ENCODE measurements around the gene PSMA6. TPM values are rescaled to one million over a fixed set of nuclear protein-coding genes. Genes with fewer than 3 reads are reported as not detected.
"Not testable (repeated sequence)": the region's sequence is repeated elsewhere in the genome, so short reads cannot be mapped to it uniquely, and the experiment has no call there.

The PSMA6 gene
- polyA plus RNA-seq, 2 donors = 92.3 to 156 TPM

- not testable (repeated sequence) for H3K27ac ChIP-seq (ENCODE audit: low read depth in 2 of 2, low read length in 1 of 2); H3K36me3 ChIP-seq (ENCODE audit: control insufficient read depth in 2 of 2, insufficient read depth in 2 of 2, low read length in 1 of 2); H3K27me3 ChIP-seq (ENCODE audit: control insufficient read depth in 1 of 2, insufficient read depth in 2 of 2, low read length in 2 of 2); H3K4me1 ChIP-seq (ENCODE audit: control insufficient read depth in 2 of 2, insufficient read depth in 2 of 2, low read length in 1 of 2); H3K9me3 ChIP-seq (ENCODE audit: control insufficient read depth in 2 of 2, insufficient read depth in 1 of 2, low read depth in 1 of 2, low read length in 1 of 2); H3K4me3 ChIP-seq (ENCODE audit: low read depth in 1 of 2, low read length in 2 of 2)
- 94 to 99% methylated on average over 3 of the region's 3 CpGs for WGBS, 2 donors
Measured at GRCh38 chr14:35253056-35253455, 39.1 kb upstream of the PSMA6 start.

DNA sequence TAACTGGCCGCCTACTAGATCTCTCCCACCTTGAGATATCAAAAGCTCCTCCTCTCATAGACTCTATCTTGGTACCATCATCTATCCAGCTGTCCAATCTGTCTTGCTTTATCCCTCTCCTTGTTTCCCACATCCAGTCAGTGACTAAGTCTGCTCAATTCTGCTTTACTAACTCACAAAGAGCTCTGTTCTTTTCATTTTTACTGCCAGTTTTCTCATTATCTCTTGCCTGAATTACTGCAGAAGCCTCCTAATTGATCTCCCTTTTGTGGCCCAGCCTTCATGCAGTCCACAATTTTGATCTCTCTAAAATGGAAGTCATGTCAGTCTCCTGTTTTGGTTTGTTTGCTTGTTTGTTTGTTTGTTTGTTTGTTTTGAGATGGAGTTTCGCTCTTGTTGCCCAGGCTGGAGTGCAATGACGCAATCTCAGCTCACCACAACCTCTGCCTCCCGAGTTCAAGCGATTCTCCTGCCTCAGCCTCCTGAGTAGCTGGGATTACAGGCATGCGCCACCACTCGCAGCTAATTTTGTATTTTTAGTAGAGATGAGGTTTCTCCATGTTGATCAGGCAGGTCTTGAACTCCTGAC, 38.1 kb upstream of the PSMA6 start:
- not testable (repeated sequence) for H3K27me3 ChIP-seq (ENCODE audit: control insufficient read depth in 1 of 2, insufficient read depth in 2 of 2, low read length in 2 of 2)

GRCh38 chr14:35254736-35255135, 37.4 kb upstream of the PSMA6 start:
- Histone ChIP-seq H3K27ac (ENCODE audit: low read depth in 2 of 2, low read length in 1 of 2) (peak overlapping the region in 1 of 2 donors; percentile 40), H3K9me3 (ENCODE audit: control insufficient read depth in 2 of 2, insufficient read depth in 1 of 2, low read depth in 1 of 2, low read length in 1 of 2) (no peaks in the 10 kb centered on the region), H3K4me3 (ENCODE audit: low read depth in 1 of 2, low read length in 2 of 2) (no peak overlapping the region), H3K36me3 (ENCODE audit: control insufficient read depth in 2 of 2, insufficient read depth in 2 of 2, low read length in 1 of 2) (no peaks in the 10 kb centered on the region), H3K4me1 (ENCODE audit: control insufficient read depth in 2 of 2, insufficient read depth in 2 of 2, low read length in 1 of 2) (no peaks in the 10 kb centered on the region), H3K27me3 (ENCODE audit: control insufficient read depth in 1 of 2, insufficient read depth in 2 of 2, low read length in 2 of 2) (no peaks in the 10 kb centered on the region)
- 54 to 57% methylated on average over 2 of the region's 2 CpGs for WGBS, 2 donors

More for the DNA sequence above, 38.1 kb upstream of the PSMA6 start:
- not testable (repeated sequence) for H3K9me3 ChIP-seq (ENCODE audit: control insufficient read depth in 2 of 2, insufficient read depth in 1 of 2, low read depth in 1 of 2, low read length in 1 of 2); H3K4me1 ChIP-seq (ENCODE audit: control insufficient read depth in 2 of 2, insufficient read depth in 2 of 2, low read length in 1 of 2); H3K36me3 ChIP-seq (ENCODE audit: control insufficient read depth in 2 of 2, insufficient read depth in 2 of 2, low read length in 1 of 2); H3K4me3 ChIP-seq (ENCODE audit: low read depth in 1 of 2, low read length in 2 of 2)
- peak overlapping the region in 1 of 2 donors; percentile 40 for H3K27ac ChIP-seq (ENCODE audit: low read depth in 2 of 2, low read length in 1 of 2)
- WGBS, 2 donors = 94 to 95% methylated on average over 7 of the region's 7 CpGs

GRCh38 chr14:35255711-35256110, 36.5 kb upstream of the PSMA6 start:
- H3K4me1 ChIP-seq (ENCODE audit: control insufficient read depth in 2 of 2, insufficient read depth in 2 of 2, low read length in 1 of 2) = no peaks in the 10 kb centered on the region
- 96 to 97% methylated on average over 5 of the region's 5 CpGs for WGBS, 2 donors

DNA sequence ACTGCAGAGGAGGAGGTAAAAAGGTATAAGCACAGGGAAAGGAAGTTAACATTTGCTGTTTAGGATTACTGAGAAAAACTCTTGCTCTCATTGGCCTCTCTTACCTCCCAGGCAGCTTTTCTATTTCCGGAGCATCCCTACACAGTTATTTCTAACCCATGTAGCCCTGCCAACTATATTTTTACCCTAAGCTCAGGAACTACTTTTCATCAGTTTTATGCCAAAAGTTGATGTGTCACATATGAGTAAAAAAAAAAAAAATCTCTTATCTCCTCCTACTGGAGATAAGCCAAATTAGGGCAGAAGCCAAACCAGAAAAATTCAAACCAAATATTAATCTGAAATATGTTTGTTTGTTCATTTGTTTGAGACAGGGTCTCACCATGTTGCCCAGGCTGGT, 34.4 kb upstream of the PSMA6 start:
- peaks cover 0 to 6% of the 10 kb centered on the region in 2 donors for H3K36me3 ChIP-seq (ENCODE audit: control insufficient read depth in 2 of 2, insufficient read depth in 2 of 2, low read length in 1 of 2)
- 51 to 65% methylated on average over 1 of the region's 1 CpG for WGBS, 2 donors
- H3K4me1 ChIP-seq (ENCODE audit: control insufficient read depth in 2 of 2, insufficient read depth in 2 of 2, low read length in 1 of 2) = no peaks in the 10 kb centered on the region
- no peak overlapping the region for H3K27ac ChIP-seq (ENCODE audit: low read depth in 2 of 2, low read length in 1 of 2)
- H3K9me3 ChIP-seq (ENCODE audit: control insufficient read depth in 2 of 2, insufficient read depth in 1 of 2, low read depth in 1 of 2, low read length in 1 of 2) = no peaks in the 10 kb centered on the region
- no peaks in the 10 kb centered on the region for H3K27me3 ChIP-seq (ENCODE audit: control insufficient read depth in 1 of 2, insufficient read depth in 2 of 2, low read length in 2 of 2)
- no peak overlapping the region for H3K4me3 ChIP-seq (ENCODE audit: low read depth in 1 of 2, low read length in 2 of 2)

More at GRCh38 chr14:35255711-35256110, 36.5 kb upstream of the PSMA6 start:
- Histone ChIP-seq H3K9me3 (ENCODE audit: control insufficient read depth in 2 of 2, insufficient read depth in 1 of 2, low read depth in 1 of 2, low read length in 1 of 2) (no peaks in the 10 kb centered on the region), H3K36me3 (ENCODE audit: control insufficient read depth in 2 of 2, insufficient read depth in 2 of 2, low read length in 1 of 2) (peaks cover 0 to 5% of the 10 kb centered on the region in 2 donors), H3K4me3 (ENCODE audit: low read depth in 1 of 2, low read length in 2 of 2) (no peak overlapping the region), H3K27ac (ENCODE audit: low read depth in 2 of 2, low read length in 1 of 2) (no peak overlapping the region), H3K27me3 (ENCODE audit: control insufficient read depth in 1 of 2, insufficient read depth in 2 of 2, low read length in 2 of 2) (no peaks in the 10 kb centered on the region)

GRCh38 chr14:35258420-35258819, 33.8 kb upstream of the PSMA6 start:
- no peaks in the 10 kb centered on the region for H3K4me1 ChIP-seq (ENCODE audit: control insufficient read depth in 2 of 2, insufficient read depth in 2 of 2, low read length in 1 of 2)
- whole genome bisulfite sequencing, 2 donors = 83 to 89% methylated on average over 6 of the region's 6 CpGs

GRCh38 chr14:35261774-35262173, 30.4 kb upstream of the PSMA6 start:
- no peak overlapping the region for H3K4me3 ChIP-seq (ENCODE audit: low read depth in 1 of 2, low read length in 2 of 2)
- no peaks in the 10 kb centered on the region for H3K9me3 ChIP-seq (ENCODE audit: control insufficient read depth in 2 of 2, insufficient read depth in 1 of 2, low read depth in 1 of 2, low read length in 1 of 2)
- no peak overlapping the region for H3K27ac ChIP-seq (ENCODE audit: low read depth in 2 of 2, low read length in 1 of 2)
- WGBS, 2 donors = 89 to 92% methylated on average over 2 of the region's 2 CpGs
- H3K27me3 ChIP-seq (ENCODE audit: control insufficient read depth in 1 of 2, insufficient read depth in 2 of 2, low read length in 2 of 2) = no peaks in the 10 kb centered on the region
- H3K36me3 ChIP-seq (ENCODE audit: control insufficient read depth in 2 of 2, insufficient read depth in 2 of 2, low read length in 1 of 2) = peaks cover 4 to 6% of the 10 kb centered on the region in 2 donors
- H3K4me1 ChIP-seq (ENCODE audit: control insufficient read depth in 2 of 2, insufficient read depth in 2 of 2, low read length in 1 of 2) = no peaks in the 10 kb centered on the region

More at GRCh38 chr14:35258420-35258819, 33.8 kb upstream of the PSMA6 start:
- H3K27me3 ChIP-seq (ENCODE audit: control insufficient read depth in 1 of 2, insufficient read depth in 2 of 2, low read length in 2 of 2) = no peaks in the 10 kb centered on the region
- H3K9me3 ChIP-seq (ENCODE audit: control insufficient read depth in 2 of 2, insufficient read depth in 1 of 2, low read depth in 1 of 2, low read length in 1 of 2) = no peaks in the 10 kb centered on the region
- no peak overlapping the region for H3K27ac ChIP-seq (ENCODE audit: low read depth in 2 of 2, low read length in 1 of 2)
- H3K4me3 ChIP-seq (ENCODE audit: low read depth in 1 of 2, low read length in 2 of 2) = no peak overlapping the region
- H3K36me3 ChIP-seq (ENCODE audit: control insufficient read depth in 2 of 2, insufficient read depth in 2 of 2, low read length in 1 of 2) = peaks cover 0 to 6% of the 10 kb centered on the region in 2 donors

DNA sequence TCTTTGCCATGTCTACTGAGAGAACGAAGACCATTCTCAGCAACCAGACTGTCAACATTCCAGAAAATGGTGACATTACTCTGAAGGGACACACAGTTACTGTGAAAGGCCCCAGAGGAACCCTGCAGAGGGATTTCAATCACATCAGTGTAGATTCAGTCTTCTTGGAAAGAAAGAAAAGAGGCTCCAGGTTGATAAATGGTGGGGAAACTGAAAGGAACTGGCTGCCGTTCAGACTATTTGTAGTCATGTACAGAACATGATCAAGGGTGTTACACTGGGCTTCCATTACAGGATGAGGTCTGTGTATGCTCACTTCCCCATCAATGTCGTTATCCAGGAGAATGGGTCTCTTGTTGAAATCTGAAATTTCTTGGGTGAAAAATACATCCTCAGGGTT, 29.7 kb upstream of the PSMA6 start:
- Histone ChIP-seq H3K4me3 (ENCODE audit: low read depth in 1 of 2, low read length in 2 of 2) (no peak overlapping the region), H3K27me3 (ENCODE audit: control insufficient read depth in 1 of 2, insufficient read depth in 2 of 2, low read length in 2 of 2) (no peaks in the 10 kb centered on the region), H3K27ac (ENCODE audit: low read depth in 2 of 2, low read length in 1 of 2) (no peak overlapping the region), H3K4me1 (ENCODE audit: control insufficient read depth in 2 of 2, insufficient read depth in 2 of 2, low read length in 1 of 2) (no peaks in the 10 kb centered on the region), H3K9me3 (ENCODE audit: control insufficient read depth in 2 of 2, insufficient read depth in 1 of 2, low read depth in 1 of 2, low read length in 1 of 2) (no peaks in the 10 kb centered on the region), H3K36me3 (ENCODE audit: control insufficient read depth in 2 of 2, insufficient read depth in 2 of 2, low read length in 1 of 2) (peaks cover 4 to 6% of the 10 kb centered on the region in 2 donors)
- 86 to 91% methylated on average over 3 of the region's 3 CpGs for WGBS, 2 donors

- Histone ChIP-seq H3K4me1 (ENCODE audit: control insufficient read depth in 2 of 2, insufficient read depth in 2 of 2, low read length in 1 of 2) (no peaks in the 10 kb centered on the region), H3K36me3 (ENCODE audit: control insufficient read depth in 2 of 2, insufficient read depth in 2 of 2, low read length in 1 of 2) (peaks cover 0 to 7% of the 10 kb centered on the region in 2 donors)
Measured at GRCh38 chr14:35268946-35269345, 23.2 kb upstream of the PSMA6 start.

DNA sequence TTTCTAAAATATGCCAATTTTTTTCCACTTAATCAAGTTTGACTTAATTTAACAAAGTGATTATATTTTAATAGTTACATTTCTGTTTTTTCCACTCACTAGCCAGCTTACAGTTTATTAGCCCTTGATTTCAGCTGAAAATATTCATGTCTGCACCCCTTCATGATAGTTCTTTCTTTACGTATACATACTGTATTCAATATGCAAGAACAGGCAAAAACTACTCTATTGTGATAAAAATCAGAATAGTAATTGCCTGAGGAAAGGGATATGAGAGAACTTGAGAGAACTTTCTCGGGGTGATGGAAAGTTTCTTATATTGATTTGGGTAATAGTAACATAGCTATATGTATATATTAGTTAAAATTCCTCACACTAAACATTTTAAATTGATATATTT, 17.4 kb upstream of the PSMA6 start:
- H3K27ac ChIP-seq (ENCODE audit: low read depth in 2 of 2, low read length in 1 of 2) = no peak overlapping the region
- peaks cover 0 to 4% of the 10 kb centered on the region in 2 donors for H3K36me3 ChIP-seq (ENCODE audit: control insufficient read depth in 2 of 2, insufficient read depth in 2 of 2, low read length in 1 of 2)
- 75 to 98% methylated on average over 2 of the region's 2 CpGs for WGBS, 2 donors
- H3K4me3 ChIP-seq (ENCODE audit: low read depth in 1 of 2, low read length in 2 of 2) = no peak overlapping the region
- no peaks in the 10 kb centered on the region for H3K9me3 ChIP-seq (ENCODE audit: control insufficient read depth in 2 of 2, insufficient read depth in 1 of 2, low read depth in 1 of 2, low read length in 1 of 2)
- no peaks in the 10 kb centered on the region for H3K4me1 ChIP-seq (ENCODE audit: control insufficient read depth in 2 of 2, insufficient read depth in 2 of 2, low read length in 1 of 2)
- no peaks in the 10 kb centered on the region for H3K27me3 ChIP-seq (ENCODE audit: control insufficient read depth in 1 of 2, insufficient read depth in 2 of 2, low read length in 2 of 2)

More at GRCh38 chr14:35268946-35269345, 23.2 kb upstream of the PSMA6 start:
- no peak overlapping the region for H3K4me3 ChIP-seq (ENCODE audit: low read depth in 1 of 2, low read length in 2 of 2)
- no peaks in the 10 kb centered on the region for H3K9me3 ChIP-seq (ENCODE audit: control insufficient read depth in 2 of 2, insufficient read depth in 1 of 2, low read depth in 1 of 2, low read length in 1 of 2)
- no peak overlapping the region for H3K27ac ChIP-seq (ENCODE audit: low read depth in 2 of 2, low read length in 1 of 2)
- no peaks in the 10 kb centered on the region for H3K27me3 ChIP-seq (ENCODE audit: control insufficient read depth in 1 of 2, insufficient read depth in 2 of 2, low read length in 2 of 2)

Measured in esophagus (tissue), 2 donors.